Body of pancreas (tissue), 4 donors: ENCODE measurements around the gene FNDC3B.

Source experiments
- CTCF ChIP-seq, 7 experiments: fragments of 450-650 bp in 4 of 7; fragments of 200-600 bp in 3 of 7; sonication (generic) in 3 of 7; IDR thresholded peaks; one replicate each; pipeline ENCODE4 v1.5.1; 2016 to 2019; ENCODE audit warnings: antibody characterized with exemption in 7 of 7
- POLR2A ChIP-seq, 3 donors: fragments of 450-650 bp; IDR thresholded peaks; one replicate each; pipeline ENCODE4 v1.6.1; 2016; ENCODE audit warnings: antibody characterized with exemption in 3 of 3, mild to moderate bottlenecking in 2 of 3

GRCh38 chr3:172236771-172237742, 197.7 kb downstream of the FNDC3B start:
- TF ChIP-seq CTCF (IDR thresholded peaks at IDR 0.05) (no peak), POLR2A (IDR thresholded peaks at IDR 0.05) (no peak)
